GM10847 (cell line): Measurements from ENCODE around the gene PLXNA4.

Source experiments
- POLR2A ChIP-seq: IDR thresholded peaks from 2 replicates; pipeline ENCODE4 v1.6.1; 2011; ENCODE audit not compliant: insufficient read length; ENCODE audit errors: extremely low read depth

The PLXNA4 gene

GRCh38 chr7:132443761-132444520, 132.3 kb downstream of the PLXNA4 start:
- no peak for TF ChIP-seq POLR2A

DNA sequence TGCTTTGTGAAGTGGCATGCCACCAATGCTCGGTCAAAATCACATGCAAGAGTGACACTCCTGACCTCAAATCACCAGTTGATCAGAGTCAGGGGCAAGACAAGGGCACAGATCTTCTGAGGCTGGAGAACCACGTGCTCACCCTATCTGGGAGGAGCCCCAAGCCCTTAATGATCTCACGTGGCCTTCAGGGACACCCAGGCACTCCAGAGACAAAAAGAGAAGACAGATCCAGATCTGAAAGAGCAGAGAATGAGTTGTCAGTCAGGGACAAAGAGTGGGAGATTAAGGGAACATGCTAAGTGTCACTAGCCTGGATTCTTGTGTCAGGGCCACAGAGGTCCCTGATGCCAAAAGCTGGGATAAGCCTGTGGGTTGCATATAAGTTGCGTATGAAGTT, 134.3 kb downstream of the PLXNA4 start:
- no peak for TF ChIP-seq POLR2A

GRCh38 chr7:132440151-132440550, 136.1 kb downstream of the PLXNA4 start:
- TF ChIP-seq POLR2A: no peak

GRCh38 chr7:132438926-132439325, 137.3 kb downstream of the PLXNA4 start:
- no peak for TF ChIP-seq POLR2A

GRCh38 chr7:132437730-132438129, 138.5 kb downstream of the PLXNA4 start:
- TF ChIP-seq POLR2A: no peak

DNA sequence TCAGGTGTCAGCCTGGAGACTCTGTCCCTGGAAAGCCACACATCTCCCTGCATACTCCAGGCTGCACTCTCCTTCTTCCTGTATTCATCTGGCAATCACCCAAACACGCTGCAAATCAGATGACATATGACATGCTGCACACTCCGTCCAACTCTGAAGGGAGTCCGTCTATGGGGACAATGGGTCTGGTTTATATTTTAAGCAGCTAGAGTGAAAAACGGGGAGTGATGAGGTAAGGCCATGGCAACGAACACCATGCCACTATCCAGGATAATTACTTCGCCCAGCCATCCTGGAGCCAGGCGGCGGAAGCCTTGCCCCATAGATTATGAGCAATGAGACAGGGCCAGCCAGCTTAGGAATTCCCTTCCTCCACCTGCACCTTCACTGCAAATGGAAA, 140.1 kb downstream of the PLXNA4 start:
- no peak for TF ChIP-seq POLR2A

- TF ChIP-seq POLR2A: no peak
These were observed 141.0 kb downstream of the PLXNA4 start for GRCh38 chr7:132435016-132435990.

GRCh38 chr7:132434041-132434440, 142.2 kb downstream of the PLXNA4 start:
- no peak for TF ChIP-seq POLR2A

GRCh38 chr7:132433301-132433700, 143.0 kb downstream of the PLXNA4 start:
- no peak for TF ChIP-seq POLR2A

DNA sequence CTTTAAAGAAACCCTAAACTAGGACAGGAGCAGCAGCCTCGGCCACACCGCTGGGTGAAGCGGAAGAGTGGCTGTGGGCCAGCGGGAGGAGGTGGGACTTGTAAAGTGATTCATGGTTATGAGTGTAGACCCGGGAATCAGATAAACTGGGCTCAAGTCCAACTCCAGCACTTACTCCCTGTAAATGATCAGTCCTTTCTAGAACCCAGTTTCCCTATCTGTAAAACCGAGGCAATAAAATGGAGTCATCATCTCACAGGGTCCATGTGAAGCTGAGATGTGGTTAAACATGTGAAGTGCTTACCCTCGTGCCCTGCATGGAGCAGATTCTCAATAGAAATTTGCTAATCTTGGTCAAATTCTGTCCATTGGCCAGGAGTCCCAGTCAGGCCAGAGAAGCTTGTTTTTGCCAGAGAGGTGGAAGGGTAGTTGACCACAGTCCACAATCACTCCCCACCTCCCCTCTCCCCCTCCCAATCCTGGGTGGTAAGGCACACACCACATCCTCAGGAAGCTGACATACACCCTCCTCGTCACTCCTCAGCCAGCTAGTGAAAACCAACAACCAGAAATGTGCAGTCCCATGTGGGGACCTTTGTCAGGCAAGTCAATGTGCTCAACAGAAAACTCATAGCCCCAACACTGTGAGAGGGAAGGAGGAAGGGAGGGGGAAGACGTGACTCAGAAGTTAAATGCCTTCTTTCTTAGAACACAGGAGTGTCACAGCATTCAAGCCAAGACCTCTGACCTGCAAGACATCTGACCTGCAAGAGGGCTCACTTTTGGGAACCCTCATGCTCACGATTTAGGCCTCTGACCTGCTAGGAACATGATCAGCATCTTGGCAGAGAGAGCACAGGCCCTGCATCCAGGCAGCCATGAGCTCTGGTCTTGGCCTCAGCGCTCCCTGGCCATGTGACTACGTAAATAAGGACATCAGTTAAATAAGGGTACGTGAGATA, 145.1 kb downstream of the PLXNA4 start:
- no peak for TF ChIP-seq POLR2A

- no peak for TF ChIP-seq POLR2A
These were observed 146.0 kb downstream of the PLXNA4 start for GRCh38 chr7:132430041-132430855.

DNA sequence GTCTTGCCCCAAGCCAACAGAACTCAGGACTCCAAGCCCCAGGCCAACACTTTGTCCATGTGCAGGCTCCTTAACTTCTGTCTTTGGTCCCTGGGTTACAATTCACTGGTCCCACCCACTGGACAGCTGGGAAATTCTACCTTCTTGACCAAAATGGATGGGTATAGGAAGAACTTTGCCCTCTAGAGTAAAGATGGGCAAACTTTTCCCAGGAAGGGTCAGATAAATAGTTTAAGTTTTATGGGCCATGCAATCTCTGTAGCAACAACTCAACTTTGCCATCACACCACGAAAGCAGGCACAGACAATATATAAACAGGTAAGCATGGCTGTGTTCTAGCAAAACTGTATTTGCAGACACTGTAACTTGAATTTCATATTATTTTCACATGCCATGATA, 147.1 kb downstream of the PLXNA4 start:
- TF ChIP-seq POLR2A: no peak

DNA sequence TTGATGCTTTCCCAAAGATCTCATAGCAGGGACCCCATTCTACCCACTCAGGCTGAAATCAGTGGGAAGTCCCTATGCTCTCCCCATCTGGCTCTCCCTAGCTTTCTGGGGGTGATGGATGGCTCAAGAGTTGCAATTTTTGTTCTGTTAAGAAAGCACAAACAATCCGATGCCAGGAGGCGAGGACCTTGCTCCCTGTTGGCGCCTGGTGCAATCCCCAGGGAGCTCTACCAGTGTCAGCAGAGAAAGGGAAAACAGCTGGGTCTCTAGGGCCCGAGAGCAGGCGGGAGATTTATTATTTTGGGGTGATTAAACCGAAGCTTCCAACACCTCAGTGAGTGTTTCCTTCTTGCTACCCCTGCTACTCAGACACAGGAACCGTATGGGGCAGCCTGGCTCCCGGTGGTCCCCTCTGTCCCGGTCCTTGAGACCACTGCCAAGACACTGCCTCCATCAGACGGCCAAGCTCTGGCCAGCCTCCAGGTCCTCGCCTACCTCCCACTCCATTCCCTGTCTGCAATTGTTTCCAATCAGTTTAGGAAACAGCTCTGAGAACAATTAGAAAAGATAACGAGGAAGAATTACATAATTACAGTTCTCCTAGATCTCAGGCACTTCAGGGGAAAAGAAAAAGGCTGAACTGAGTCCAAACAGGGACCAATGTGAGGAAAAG, 147.9 kb downstream of the PLXNA4 start:
- TF ChIP-seq POLR2A: no peak

DNA sequence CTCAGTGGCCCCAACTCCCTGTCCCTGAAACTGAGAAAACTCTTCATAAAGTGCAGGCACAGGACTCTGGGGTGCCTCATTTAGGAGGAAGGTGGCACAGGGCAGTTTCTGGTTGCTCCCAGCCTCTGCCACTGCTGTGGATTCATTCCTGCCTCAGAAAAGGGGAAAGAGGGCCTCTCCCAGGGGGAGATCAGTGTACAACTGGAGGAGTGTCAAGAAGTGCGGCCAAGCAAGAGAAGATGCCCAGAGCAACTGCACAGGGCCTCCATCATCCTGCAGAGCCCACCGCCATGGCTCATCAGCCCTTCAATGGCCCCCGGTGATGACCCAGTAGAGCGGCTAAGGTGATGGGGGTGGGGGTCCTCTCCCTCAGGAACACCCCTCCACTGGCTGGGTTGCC, 150.3 kb downstream of the PLXNA4 start:
- no peak for TF ChIP-seq POLR2A
